DMS114 treated with DMSO at 0.1 percent for 48 hours (cell line): ENCODE data around the gene LETM1.

ENCODE experiments used
- DNase-seq: peaks from one replicate; lab custom pipeline; 2025; ENCODE audit not compliant: unreplicated experiment; lab: John Stamatoyannopoulos, UW

LETM1 gene

DNA sequence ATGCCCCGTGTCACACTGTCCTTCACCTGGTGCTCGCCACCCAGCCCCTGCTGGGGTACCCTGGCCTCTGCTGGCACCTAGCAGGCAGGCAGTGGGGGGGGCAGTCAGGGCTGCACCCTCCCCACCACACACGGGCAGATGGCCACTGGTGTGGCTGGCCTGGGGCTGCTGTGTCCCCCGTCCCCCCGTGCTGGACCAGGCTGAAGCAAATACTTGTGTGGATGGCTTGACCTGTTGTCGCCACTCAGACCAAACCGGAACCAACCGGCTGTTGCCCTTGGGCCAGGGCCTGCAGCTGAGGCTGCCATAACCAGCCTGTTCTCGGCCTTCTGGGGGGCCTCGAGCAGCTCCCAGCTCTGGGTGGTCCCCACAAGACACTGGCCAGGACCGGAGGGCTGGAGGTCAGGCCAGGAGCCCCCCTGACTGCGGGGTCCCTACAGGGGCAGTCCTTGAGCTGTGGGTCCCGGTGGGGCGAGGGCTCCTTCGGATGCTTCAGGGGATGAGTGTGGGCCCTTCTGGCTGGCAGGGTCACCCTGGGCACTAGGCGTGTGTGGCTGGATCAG is 58.6 kb downstream of the LETM1 start:
- no peak for DNase-seq

DNA sequence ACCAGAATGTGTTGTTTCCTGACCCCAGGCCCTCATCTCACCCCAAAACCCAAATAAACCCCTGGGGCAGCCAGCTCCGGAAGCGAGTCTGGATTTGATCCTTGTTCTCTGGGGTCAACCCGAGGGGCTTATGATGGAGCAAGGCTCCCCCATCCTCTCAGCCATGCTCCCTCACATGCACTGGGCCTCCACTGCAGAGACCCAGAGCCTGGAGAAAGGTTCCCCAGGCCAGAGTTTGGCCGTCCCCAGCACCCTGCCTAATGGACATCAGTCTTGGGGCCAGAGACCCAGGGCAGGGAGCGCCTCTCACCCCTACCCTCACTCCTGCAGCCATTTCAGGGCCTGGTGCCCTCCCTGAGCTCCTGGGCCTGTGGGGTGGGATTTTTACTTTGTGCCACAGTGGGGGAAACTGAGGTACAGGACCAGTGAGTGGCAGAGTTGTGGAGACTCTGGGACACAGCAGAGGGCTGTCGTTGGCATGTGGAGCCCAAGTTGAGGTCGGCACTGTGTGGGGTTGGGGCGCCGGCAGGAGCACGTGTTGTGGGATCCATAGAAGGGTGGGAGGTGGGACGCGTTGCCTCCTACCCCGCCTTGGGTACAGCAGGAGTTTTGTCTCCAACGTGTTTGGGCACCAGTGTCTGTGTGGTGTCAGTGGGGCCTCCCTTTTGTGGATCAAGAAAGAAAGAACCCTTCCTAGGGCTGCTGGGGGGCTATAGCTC is 59.3 kb downstream of the LETM1 start:
- no peak for DNase-seq

DNA sequence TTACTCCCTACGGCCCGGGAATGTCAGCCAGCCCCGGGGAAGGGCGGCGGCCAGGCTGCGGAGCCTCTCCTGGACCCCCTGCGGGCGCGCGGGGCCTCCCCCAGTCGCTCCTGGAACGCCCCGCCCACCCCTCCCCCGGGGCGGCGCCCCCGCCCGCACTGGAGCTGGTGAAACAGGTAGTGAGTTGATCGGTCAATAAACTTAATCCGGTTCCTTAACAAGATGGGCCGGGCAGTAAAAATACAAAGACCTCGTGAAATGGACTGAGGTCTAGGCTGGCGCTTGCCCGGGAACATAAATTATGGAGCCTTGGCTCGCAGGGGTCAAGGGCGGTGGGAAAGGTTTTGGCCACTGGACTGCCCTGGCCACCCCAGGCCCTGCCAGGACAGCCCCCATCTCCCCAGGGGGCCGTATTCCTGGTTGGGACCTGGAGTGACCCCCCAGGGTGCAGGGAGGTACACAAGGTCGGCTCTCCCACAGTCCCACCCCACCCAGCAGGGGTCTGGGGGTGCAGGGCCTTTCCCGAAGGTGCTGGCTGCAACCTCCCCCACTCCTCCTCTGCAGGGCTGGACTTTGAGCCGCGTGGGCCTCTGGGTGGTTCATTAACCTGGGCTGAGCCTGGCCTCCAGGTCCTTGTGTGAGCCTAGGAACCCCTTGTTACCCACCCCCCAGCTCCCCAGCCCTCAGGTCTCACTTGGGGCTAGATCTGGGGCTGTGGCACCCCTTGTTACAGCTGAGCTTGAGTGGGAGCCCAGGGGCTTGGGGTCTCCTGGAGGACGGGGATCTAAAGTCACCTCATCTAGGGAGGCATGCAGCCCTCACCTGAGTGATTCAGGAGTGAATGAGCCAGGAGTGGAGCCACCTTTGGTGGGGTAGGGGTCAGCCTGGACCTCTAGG is 60.4 kb downstream of the LETM1 start:
- no peak for DNase-seq

DNA sequence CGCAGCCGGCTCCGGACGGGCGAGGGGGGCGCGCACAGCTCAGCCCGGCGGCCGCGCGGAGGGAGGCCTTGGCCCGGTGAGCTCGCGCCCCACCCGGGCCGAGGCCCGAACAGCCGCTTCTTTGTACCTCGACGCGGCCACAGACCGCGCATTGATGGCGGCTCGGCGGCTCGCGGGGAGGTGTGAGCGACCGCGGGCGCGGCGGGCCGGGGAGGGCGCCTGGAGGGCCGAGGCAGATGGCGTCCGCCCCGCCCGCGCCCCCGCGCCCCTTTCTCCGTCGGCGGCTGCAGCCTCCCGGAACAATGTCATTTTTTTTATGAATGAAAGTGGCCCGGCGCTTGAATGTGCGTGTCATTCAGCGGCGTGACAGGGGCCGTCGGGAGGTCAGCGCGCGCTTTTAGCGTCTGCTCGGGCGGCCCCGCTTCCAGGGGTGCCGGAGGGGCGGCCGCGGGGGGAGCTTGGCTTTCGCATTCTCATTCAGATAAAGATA is 61.1 kb downstream of the LETM1 start:
- DNase-seq = no peak

DNA sequence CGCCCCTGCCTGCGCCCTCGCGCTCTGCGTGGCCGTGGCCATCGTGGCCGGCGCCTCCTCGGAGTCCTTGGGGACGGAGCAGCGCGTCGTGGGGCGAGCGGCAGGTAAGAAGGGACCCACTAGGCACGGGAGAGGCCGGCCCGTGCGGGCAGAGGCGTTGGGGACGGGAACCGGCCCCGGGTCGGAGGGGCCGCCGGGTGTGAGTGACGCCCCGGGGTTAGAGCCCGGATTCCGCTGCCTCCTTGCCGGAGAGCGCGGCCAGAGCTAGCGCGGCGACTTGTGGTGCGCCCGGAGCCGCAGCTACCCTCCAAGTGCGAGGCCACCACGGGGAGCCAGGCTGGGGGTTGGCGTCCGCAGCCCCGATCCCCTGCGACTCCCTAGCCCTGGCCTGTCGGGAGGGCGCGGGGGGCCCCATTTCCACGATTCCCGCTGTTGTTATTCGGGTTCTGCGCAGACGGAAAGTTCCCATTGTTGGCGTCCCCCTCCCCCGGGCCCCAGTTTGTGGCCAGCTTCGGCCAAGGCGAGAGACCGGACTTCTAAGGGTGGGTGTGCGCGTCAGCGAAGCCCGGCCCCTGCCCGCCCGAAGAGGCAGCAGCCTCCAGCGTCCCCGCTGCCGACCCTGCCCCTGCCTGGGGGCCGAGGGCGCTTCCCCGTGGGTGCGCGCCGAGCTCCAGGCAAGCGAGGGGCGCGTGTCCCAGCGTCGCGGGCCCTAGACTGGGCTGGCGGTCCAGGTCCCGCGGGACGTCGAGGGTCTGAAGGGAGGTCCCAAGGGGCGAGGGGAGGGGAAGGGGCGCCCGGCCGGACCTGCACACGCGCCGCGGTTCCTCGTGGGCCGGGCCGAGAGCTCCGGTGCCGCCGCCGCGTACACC is 61.8 kb downstream of the LETM1 start:
- DNase-seq = no peak

DNA sequence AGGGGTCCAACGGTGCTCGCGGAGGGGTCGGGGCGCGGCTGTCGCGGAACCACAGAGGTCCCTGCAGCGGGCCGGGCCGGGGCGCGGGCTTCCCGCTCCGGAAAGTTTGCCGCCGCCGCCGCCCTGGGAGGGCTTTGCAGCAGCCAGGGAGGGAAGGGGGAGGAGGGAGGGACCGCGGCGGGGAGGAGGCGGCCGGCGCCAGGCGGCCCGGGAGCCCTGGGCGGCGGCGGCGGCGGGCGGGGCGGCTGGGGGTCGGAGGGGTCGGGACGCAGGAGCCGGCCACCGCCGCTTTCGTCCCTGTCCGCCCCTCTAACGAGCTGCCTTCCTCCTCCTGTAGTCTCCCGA is 62.5 kb downstream of the LETM1 start:
- no peak for DNase-seq

DNA sequence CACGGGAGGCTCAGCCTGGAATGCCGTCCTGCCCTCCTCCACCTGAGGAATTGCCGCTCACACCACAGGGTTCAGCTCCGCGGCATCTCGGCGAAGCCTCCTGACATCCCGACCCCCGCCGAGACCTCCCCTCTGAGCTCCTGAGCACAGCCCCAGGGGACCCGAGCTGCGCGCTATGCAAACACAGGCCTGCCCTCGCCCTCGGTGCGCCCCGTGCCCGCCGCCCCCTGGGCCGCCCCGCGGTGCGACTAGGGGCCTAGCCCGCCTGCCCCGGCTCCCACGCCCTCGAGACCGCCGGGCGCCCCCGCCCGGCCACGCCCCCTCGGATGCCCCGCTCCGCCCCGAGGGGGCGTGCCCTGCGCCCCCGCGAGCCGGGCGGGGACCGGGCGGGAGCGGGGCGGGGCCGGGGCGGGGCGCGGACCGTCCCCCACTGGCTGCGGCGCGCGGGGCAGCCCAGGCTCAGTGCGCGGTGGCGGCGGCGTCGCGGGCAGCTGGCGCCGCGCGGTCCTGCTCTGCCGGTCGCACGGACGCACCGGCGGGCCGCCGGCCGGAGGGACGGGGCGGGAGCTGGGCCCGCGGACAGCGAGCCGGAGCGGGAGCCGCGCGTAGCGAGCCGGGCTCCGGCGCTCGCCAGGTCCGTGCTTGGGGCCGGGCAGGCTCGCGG is 63.0 kb downstream of the LETM1 start, which contains the start of gene FGFR3:
Gene FGFR3 (plus strand): TSS at position 462 of the 664 bp plus-strand sequence. CDS start 642 bp downstream, outside the sequence.
- DNase-seq = no peak

DNA sequence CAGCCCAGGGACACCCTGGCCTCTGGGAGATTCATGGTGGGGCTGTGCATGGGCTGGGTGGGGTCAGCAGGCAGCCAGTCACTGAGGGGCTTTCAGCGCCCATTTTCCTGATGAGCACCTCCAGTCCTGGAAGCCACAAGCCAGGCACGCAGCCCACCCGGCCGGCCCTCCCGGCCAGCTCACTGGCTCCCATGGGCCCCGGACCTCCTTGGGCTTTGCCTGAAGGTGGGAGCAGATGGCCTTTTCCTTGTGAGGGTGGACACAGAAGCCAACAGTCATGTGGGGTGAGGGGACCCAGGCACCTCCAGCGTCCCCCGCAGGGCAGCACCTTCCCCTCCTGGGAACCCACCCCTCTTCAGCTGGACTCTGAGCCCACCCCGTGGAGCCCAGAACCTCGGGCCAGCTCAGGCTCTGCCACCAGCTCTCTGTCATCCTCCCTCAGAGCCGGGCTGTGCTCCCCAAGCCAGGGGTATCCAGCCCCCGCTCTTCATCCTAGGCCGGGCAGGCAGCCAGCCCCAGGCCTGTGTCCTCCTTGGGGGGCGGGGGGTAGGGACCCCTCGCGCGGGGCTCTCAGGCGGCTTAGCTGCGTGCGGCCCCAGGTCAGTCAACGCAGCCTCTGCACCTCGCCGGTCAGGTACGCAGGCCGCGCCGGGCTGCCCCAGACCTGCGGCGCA is 63.7 kb downstream of the LETM1 start:
- DNase-seq = no peak

DNA sequence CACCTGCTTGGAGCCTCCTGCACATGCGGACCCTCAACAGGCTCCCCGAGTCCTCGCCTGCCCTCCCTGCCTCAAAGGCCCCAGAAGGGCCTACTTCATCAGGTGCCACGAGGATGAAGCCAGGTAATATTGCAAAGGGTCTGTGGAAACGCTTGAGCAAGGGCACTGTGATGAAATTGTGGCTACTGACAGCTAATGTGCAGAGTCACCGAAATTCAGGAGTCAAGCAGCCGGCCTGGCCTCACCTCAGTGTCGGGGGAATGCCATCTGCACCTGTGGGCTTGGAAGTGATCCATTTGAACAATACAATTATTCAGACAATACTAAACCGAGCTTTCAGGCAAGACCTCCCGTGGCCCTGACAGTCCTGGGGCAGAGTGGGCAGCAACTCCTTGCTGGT is 66.0 kb downstream of the LETM1 start:
- DNase-seq = no peak

DNA sequence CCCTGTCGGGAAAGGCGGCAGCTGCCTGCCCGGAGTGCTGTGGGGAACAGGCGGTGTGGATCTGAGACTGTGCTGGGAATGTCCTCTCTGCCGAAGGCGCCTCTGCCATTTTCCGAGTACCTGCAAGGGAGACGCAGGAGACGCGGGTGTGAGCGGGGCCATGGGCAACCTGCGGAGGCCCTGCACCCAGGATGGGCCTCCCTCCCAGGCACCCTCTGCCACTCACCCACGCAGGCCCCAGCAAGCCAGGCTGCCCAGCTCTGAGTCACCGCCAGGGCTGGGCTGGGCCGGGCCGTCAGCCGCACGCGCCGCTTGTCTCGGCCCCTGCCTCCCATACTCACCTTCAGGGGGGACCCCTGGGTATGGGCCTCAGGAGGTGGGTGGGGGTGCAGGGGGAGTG is 66.4 kb downstream of the LETM1 start:
- no peak for DNase-seq

DNA sequence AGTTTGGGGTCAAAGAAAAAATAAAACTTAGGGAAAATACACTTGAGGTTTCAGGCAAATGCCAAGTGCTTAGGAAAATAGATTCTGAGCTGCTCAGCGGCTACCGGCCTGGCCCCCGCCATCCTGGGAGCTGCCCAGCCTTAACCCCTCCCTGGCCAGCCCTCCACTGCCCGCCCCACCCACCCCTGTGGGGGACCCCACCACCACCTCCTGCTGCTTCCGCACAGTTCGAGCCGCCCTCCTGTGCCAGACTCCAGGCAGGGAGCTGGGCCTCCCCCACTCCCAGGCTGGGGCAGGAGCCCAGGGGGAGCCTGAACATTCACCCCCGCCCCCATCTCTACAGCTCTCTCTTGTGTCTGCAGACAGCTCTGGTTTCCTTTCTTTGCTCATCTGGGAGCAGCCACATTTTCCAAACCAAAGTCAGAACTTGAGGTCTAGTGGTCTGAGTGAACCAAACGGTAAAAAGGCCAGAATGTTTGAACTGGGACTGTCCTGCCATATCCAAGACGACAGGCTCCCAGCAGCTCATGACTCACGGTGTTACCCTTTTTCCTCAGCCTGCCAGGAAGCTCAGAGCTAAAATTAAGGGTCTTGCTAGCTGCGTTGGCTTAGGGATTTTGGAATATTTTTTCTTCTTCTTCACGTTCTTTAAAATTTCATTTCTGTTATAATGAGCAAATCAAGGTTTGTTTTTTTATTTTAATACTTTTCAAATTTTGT is 67.5 kb downstream of the LETM1 start:
- DNase-seq = no peak

DNA sequence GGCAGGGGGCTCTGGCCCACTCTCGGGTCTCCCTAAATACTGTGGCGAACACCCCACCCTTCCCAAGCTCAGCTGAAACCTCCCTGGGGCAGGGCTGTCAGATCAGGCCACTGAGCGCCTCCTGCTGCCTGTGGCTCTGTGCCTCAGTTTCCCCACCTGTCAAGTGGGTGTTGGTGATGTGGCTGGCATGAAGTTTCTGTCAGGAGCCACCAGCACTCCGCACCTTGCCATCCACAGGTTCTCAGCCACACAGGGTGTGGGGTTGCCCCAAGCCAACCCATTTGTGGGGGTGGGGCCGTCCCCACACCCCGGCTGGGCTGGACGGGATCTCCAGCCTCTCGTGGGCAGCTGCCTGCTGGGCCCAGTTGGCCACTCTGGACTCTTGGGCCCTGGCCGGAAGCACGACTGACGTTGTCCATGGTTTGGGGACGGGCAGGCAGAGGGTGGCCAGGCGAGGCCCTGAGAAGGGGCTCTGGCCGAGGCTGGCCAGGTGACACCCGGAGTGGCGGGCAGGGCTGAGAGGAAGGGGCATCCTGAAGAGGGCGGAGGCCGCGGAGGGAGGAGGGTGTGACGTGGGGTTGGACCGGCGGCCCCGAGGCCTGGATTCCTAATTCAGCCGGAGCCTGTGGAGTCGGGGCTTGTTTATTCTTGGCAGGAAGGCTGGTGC is 68.4 kb downstream of the LETM1 start:
- no peak for DNase-seq

DNA sequence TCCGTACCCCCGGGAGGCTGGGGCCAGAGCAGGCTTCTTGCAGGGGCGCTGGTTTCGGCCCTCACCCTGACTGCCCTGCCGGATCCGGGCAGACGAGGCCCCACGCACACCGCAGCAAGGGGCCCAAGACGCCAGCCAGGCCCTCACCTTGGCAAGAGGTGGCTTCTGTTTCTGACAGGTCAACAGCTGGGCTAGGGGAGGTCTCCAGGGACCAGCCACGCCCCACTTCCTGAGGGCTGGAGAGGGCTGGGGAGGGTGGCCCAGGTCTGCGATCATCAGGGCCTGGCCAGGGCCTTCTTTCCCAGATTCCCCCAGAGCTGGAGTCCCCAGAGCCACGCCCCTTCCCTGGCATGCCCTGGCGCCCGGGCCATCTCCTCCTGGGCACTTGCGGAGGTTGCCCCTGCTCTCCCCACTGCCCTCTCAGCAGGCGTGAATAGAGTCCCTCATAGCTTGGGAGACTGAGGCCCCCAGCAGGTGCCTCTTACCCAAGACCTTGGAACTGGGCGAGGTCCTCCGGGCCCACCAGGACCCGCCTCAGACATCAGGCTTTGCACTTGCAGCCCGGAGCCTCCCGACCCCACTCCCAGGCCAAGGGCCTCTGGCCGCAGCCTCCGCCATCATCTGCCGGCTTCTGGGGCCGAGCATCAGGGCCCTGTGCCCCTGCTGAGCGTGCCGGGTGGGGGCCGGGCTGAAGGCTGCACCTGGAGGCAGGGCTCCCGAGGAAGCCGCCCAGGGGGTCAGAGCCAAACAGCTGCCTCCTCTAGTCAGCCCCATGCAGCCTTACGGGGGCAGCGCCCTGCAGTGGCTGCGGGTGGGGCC is 69.2 kb downstream of the LETM1 start:
- DNase-seq = no peak

DNA sequence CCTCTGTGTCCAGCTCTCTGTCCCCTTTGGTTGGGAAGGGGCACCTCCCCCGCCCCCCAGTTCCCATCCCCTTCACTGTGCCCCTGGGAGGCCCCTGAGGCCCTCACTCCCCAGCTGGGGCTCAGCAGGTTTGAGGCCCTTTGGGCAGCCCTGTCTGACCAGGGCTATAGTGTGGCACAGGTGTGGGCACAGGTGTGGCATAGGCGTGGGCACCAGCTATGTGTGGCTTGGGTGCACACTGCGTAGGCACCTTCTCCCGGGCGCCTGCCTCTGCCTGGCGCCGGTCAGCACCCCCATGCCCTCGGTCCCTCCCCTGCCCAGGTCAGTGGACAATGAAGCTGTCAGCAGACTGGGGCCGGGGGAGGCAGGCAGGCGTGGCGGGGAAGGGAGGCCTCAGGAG is 70.4 kb downstream of the LETM1 start:
- DNase-seq = no peak

DNA sequence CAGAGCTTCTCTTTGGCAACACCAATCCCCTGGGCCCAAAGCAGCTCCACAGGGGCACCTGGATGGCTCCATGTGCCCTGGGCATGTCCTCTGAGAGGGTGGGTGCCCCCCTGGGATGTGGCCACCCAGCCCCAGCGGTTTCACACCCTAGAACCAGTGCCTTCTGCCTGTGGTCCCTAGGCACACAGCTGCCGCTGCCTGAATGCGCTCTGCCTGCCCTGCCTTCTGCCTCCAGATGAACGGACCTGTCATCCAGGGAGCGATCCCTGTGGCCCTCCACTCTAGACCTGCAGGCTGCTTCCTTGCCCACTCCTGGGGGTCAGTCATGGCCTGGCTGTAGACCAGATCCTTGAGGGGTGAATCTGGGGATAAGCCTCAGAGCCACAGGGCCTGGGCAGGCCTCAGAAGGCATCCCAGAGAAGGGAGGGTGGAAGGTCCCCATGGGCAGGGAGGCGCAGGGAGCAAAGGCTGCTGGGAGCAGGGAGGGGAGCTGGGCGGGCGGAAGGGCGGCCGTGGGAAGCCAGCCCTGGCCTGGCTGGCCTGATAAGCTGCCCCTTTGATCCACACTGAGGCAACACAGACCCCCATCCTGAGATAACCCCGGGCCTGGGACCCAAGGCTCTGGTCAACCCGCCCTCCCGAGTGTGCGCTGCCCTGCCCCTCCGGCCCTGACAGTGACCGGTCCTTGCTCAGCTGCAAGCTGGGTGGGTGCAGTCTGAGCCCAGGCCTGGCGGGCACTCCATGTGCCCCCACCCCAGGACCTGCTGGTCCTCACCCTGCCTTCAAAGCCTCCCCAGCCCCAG is 71.0 kb downstream of the LETM1 start:
- DNase-seq = no peak

DNA sequence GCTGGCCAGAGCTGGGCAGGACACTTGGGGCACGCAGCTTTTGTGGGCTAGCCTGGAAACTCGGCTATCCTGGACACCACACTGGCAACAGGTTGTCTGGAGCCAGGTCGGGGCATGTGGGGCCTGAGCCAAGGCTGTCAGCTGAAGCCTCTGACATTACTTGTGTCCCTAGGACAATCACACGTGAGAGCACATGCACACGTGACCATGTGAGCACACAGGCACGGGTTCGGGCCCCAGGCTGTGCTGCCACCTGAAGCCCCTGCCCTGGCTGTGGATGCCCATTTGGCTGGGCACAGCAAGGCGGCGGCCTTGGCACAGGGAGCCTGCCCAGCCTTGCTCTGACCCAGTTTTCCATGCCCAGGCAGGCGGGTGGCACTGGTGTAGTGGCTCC is 71.6 kb downstream of the LETM1 start:
- DNase-seq = no peak

DNA sequence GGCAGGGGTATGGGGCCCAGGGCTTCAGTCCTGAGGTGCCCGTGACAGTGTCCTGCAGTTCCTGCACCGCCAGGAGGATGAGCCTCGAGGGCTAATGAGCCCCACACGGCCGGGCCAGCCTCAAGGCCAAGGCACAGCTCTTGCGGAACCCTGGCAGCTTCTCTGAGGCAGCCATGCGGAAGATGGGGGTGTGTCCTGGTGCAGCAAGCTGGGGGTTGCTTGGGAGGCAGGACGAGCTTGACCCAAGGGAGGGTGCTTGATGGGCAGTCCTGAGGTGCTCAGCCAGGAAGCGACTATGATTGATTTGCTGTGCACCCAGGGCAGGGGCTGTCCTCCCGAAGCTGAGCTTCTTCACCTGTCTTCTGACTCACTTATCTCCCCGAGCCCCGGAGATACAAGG is 72.0 kb downstream of the LETM1 start:
- no peak for DNase-seq
